ENCODE data around the gene RNF19B.
"Not testable (repeated sequence)": the region's sequence is repeated elsewhere in the genome, so short reads cannot be mapped to it uniquely, and the experiment has no call there.

Gene RNF19B

DNA sequence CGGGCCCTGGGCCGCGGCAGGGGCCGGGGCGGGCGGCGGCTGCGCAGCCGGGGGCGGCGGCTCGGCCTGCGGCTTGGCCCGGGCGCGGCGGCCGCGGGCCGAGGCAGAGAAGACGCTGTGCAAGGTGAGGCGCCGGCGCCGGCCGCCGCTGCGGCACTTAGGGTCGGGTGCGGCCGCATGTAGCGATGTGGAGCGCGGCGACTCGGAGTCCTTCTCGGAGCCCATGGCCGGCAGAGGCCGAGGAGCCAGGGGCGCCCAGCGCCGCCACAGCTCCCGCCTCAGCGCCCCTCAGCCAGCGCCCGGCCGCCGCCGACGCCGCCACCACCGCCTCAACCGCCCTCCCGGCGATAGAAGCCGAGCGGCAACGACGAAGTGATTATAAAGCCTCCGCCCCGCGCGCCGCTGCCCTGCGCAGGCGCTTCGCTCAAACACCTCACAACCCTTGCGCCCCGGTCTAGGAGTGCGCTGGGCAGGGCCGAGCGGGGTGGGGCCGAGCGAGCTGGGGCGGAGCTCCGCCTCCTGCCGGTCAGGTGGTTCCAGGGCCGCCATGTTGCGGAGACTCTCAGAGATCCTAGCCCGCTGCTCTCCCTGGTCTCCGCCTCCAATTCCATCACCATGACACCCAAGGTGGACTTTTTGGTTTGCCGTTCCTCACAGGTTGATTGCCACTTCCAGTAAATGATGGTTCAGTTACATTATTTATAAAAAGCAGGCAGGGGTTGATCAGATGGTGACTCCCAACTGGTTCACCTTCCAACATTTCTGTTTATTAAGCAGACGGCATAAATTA, at the start of gene RNF19B:
RNF19B (minus strand) TSS at position 349 of the 790 bp plus-strand sequence; CDS start at position 225, 124 bp downstream.
- DNase-seq: peak; percentile 96

GRCh38 chr1:33013791-33014190, 49.2 kb upstream of the RNF19B start:
- no peak for DNase-seq

DNA sequence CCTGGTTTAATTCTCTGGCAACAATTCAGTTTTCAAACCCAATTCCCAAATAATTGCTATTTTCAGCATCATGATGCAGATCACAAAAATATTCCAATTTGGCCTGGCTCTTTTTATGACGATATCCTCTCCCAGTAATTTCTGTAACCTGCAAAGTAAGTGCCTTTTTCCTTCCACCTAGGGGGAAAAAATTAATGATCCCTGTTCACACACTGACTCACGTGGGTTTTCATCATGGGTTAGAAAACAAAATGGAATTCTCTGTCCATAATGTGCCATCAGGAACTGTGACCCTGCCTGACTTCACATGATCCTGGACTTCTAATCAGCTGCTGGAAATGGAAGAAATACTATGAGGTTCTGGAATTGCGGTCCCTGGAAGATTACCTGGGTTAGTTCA, 47.6 kb upstream of the RNF19B start:
- DNase-seq: no peak

DNA sequence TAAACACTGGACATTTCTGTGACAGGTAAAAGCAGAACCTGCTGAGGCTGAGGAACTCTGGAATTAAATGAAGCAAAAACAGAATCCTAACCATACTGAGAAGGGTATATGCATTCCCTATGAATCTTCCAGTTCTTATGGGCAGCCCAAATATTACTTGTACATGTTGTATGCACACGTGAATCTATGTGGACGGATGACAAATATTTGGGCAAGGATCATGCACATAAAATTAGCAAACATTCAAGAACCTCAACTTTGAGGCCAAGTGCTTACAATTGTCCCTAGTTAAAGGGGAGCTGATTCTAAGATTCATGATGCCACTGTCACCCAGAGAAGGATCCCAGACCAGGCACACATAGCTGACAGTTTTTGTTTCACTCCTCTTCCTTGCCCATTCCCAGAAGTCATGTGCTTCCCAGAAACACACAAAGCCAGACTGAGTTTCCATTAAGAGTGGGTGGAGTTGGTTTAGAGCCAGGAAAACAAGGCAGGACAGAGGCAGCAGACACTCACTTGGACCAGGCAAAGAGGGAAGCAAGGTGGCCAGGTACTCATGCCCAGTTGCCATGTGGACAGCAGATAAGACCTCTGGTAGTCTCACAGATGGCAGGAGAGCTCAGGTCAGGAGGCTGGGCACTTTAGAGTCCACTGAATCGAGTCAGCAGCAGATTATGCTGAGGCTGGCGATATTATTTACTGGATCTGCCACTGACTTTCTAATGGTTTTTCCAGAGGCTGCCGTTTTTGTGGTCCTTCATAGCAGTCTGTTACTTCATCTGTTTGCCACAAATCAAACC, 46.5 kb upstream of the RNF19B start:
- DNase-seq: no peak

DNA sequence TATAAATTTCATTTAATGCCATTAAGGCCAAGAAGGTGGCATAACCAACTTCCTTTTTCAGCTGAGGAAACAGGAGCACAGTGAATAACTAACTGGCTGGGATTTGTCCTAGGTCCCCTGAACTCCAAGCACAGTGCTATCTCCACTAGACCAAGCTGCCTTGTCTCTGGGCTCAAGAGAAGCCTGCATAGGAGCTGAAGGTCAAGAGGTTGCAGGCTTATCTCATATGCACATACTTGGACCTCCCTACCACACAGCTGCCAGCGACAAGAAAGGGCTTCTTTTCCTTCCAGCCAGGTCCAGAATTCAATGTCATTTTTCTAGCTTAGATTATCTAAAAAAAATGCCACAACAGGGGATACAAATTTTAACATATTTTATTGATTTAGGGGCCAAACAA, 45.0 kb upstream of the RNF19B start:
- DNase-seq: no peak

DNA sequence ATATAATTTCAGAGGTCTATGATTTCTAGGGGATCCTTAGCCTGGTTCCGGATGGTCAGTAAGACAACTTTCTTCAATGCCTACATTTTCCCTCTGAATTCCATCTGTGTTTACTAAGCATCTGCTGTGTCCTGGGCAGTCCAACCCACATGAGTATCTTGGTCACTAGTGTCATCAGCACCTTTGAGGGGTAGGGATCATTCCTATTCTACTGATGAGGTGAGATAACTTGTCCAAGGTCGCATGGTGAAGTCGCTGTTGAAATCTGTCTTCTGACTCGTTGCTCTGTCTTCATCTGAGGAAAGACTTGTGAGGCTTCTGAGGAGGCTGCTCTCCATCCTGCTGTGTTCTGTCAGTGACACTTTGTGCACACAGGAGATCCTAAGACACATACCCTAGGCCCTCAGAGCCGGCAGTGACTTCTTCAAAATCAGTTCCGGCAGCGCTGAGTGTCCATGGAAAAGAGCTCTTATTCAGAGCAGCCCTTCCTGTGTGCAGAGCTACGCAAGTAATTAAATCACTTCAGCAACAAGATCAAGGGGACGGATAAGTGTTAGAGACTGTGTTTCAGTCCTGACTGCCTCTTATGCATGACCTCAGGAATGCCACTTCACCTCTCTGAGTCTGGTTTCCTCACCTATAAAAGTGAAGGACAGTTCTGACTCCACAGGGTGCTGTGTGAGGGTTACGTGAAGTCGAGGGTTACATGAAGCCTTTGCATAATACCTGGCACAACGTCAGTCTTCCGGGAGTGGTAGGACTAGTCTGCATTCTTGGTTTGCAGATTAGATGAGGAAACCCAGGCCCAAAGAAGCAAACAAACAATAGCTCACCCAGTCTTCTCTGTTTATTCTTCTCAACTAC, 43.7 kb upstream of the RNF19B start:
- no peak for DNase-seq

DNA sequence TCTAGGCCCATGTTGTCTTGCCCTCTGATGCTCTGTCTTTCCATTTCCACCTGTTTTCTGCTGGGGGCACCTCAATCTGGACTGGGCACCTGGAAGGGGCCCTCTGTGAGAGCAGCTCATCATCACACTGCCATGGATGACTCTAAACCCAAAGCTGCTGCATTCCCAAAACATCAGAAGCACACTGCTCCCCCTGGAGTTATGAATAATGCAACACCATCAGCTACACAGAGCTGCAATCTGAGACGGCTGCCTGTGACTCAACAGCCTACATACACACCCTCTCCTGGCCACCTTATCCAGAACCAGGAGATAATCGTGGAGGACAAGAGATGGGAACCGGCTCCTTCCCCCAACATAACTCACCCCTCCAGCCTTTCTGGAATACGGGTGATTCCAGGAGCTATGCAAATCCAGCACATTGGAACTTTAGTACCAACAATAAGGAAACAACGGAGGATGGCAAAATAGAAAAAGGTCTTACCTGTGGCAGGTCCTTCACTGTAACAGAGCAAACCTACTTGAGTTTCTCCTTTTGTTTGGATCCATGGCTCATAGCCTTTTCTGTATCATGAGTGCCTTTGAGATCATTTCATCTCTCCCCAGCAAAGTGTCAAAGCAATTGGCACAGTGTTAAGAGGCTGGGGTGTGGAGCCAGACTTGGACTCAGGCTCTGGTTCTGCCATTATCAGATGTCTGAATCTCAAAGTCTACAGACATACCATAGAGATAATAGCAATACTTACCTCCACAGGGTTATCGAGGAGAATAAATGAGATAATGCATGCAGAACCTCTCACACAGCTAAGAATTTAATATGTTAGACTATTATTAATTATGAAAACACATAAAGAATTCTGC, 42.8 kb upstream of the RNF19B start:
- peak; percentile 36 for DNase-seq

GRCh38 chr1:33005838-33006421, 41.3 kb upstream of the RNF19B start:
- DNase-seq: no peak

DNA sequence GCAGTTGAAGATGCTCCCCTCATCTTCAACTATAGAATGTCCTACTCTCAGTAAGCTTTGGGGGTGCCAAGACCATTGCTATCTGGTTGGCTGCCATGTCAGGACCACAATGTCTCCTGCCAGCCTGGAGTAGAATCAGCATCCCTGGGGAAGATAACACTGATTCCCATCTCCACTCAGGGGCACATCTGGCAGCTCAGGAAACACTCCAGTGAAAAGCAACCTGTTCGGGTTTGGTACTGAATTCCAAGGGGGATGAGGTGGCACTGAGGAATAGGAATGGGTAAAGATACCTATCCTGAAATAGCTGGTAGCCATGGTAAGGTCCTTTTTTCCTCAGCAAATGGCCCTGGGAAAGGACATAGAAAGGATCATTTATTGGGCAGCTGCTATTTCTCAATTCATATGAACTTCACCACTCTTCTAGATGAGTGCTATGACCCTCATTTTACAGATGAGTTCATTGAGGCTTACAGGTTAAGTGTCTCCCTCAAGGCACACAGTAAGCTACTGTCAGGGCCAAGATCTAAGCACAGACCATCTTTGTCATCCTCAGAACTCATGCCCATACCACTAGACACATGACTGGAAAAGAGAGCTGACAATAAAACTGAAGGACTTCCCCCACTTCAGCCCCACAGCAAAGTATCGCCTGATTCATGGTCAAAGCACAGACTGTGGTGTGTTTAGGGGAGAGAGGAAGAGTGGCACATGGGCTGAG, 40.7 kb upstream of the RNF19B start:
- no peak for DNase-seq

DNA sequence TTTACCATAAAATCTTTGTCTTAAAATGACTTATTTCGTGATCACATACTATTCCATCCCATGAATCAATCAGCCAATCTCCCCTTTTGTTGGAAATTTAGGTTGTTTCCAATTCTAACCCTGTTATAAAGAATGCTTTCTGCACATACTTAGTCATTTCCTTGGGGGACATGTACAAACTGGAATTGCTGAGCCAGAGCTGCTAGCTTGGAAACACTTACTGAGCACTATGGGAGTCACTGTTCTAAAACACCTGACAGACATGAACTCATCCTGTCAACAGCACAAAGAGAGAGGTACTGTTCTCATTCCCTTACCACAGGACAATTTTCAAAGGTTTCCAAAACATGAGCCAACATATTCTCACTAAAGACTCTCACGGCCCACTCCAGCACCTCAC, 40.0 kb upstream of the RNF19B start:
- DNase-seq: no peak

GRCh38 chr1:33003657-33004056, 39.0 kb upstream of the RNF19B start:
- DNase-seq: no peak

DNA sequence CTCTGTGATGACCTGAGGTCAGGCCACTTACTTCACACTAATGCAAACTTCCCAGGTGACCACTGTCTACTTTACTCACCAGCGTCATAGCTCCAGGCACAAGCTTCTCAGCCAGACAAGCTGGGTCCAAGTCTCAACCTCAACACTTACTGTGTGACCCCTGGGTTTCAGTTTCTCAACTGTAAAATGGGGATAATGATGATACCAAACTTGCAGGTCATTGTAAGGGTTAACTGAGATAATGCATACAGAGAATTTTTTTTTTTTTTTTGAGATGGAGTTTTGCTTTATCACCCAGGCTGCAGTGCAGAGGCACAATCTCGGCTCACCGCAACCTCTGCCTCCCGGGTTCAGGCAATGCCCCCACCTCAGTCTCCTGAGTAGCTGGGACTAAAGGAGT, 37.4 kb upstream of the RNF19B start:
- DNase-seq: no peak

GRCh38 chr1:33001282-33001681, 36.7 kb upstream of the RNF19B start:
- no peak for DNase-seq

DNA sequence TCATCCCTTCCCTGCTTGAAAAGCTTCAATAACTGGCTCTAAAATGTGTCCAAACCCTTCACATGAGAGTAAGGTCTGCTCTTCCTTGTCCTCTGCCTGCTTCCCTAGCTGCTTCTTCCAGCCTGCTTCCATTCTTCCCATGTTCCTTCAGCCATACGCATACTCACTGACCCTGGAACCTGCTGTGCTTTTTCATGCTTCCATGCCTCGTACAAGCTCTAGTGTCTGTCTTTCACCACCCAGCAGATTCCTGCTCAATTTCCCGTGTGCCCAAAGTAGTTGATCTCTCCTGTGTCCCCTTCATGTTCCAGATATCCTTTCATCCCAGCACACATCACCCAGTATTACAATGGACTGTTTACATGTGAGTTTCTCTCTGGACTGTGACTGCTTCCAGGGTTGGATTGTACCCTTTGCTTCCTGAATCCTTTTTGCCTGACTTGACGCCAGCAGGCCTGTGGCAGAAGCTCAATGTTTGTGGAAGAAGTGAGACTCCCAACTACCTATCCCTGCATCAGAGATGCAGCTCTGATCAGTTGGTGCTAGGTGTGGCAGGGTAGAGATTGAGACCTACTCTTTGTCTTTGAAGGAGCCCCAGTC, 35.9 kb upstream of the RNF19B start:
- DNase-seq: no peak

- no peak for DNase-seq
These were observed 34.4 kb upstream of the RNF19B start for GRCh38 chr1:32998997-32999396.

DNA sequence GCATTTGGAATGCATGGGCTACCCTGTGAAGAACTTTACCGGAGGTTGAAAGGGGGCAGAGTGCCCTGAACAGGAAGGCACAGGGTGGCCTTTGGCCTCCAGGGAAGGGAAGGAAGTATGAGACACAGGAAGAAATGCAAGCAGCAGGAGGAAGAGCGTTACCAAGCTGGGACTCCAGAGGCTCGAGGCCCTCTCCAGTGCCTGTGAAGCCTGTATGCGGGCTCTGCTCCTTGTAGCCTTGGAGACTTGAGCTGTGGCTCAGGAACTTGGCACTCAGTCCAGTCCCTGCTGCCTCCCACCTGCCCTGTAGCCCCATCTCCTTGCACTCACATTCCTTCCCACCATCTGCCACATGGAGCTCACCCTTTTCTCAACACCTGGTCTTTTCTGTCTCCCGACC, 33.5 kb upstream of the RNF19B start:
- DNase-seq: no peak

- no peak for DNase-seq
These were observed 32.8 kb upstream of the RNF19B start for GRCh38 chr1:32997381-32997891.

DNA sequence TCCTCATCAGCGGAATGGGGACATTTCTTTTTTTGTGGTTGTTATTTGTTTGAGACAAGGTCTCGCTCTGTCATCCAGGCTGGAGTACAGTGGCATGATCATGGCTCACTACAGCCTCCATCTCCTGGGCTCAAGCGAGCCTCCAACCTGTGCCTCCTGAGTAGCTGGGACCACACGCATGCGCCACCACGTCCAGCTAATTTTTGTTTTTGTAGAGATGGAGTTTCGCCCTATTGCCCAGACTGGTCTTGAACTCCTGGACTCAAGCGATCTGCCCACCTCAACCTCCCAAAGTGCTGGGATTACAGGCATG, 28.7 kb upstream of the RNF19B start:
- DNase-seq: not testable (repeated sequence)

- DNase-seq: no peak
These were observed 28.1 kb upstream of the RNF19B start for GRCh38 chr1:32992489-32993323.
